Measurements from ENCODE around the gene B4GALT6. TPM values are rescaled to one million over a fixed set of nuclear protein-coding genes. Genes with fewer than 3 reads are reported as not detected.

The B4GALT6 gene
- total and polyA plus RNA-seq, 10 of the 15 experiments (the other 5 are each of a cell fraction or from before 2014, with no cell fraction given) = 11.9 to 47.4 (median 18.0) TPM

DNA sequence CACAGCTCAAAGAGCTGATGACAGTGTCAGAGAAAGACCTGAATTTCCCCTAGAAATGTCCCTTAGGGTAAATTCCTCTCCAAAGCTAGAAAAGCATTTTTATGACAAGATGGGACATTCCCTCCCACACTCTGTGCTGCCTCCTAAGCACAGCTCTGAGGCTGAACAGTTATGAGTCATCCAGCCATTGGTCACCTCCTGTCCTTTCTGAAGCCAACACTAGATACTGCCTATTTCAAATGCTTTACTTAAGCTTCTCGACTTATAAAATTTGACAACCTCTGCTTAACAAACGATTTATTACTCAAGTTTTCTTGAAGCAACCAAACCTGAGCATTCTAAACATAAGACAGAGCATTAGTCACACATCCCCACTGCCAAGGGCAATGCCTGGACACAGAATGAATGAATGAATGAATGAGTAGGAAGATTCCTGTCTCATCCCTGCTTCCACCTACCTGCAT is 35.4 kb downstream of the B4GALT6 start (continued):
- TF ChIP-seq, protein P1, sequence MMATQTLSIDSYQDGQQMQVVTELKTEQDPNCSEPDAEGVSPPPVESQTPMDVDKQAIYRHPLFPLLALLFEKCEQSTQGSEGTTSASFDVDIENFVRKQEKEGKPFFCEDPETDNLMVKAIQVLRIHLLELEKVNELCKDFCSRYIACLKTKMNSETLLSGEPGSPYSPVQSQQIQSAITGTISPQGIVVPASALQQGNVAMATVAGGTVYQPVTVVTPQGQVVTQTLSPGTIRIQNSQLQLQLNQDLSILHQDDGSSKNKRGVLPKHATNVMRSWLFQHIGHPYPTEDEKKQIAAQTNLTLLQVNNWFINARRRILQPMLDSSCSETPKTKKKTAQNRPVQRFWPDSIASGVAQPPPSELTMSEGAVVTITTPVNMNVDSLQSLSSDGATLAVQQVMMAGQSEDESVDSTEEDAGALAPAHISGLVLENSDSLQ (IDR thresholded peaks at IDR 0.05) = peak; percentile 24; the same call in 1 of the 2 replicates
- peak; percentile 80 for TF ChIP-seq BCL11A (IDR thresholded peaks at IDR 0.05; ENCODE audit: low read depth, low read length)
- TF ChIP-seq SMC3 (IDR thresholded peaks at IDR 0.05; ENCODE audit: borderline replicate concordance, low read length) = peak; percentile 3; the same call in 1 of the 2 replicates
- no peak for TF ChIP-seq SMAD1 (IDR thresholded peaks at IDR 0.05; ENCODE audit: low read depth, partially characterized antibody)
- no peak for TF ChIP-seq YBX1 (IDR thresholded peaks at IDR 0.05)
- TF ChIP-seq SREBF1 (IDR thresholded peaks at IDR 0.05; ENCODE audit: low read length) = no peak
- TF ChIP-seq, protein P2, sequence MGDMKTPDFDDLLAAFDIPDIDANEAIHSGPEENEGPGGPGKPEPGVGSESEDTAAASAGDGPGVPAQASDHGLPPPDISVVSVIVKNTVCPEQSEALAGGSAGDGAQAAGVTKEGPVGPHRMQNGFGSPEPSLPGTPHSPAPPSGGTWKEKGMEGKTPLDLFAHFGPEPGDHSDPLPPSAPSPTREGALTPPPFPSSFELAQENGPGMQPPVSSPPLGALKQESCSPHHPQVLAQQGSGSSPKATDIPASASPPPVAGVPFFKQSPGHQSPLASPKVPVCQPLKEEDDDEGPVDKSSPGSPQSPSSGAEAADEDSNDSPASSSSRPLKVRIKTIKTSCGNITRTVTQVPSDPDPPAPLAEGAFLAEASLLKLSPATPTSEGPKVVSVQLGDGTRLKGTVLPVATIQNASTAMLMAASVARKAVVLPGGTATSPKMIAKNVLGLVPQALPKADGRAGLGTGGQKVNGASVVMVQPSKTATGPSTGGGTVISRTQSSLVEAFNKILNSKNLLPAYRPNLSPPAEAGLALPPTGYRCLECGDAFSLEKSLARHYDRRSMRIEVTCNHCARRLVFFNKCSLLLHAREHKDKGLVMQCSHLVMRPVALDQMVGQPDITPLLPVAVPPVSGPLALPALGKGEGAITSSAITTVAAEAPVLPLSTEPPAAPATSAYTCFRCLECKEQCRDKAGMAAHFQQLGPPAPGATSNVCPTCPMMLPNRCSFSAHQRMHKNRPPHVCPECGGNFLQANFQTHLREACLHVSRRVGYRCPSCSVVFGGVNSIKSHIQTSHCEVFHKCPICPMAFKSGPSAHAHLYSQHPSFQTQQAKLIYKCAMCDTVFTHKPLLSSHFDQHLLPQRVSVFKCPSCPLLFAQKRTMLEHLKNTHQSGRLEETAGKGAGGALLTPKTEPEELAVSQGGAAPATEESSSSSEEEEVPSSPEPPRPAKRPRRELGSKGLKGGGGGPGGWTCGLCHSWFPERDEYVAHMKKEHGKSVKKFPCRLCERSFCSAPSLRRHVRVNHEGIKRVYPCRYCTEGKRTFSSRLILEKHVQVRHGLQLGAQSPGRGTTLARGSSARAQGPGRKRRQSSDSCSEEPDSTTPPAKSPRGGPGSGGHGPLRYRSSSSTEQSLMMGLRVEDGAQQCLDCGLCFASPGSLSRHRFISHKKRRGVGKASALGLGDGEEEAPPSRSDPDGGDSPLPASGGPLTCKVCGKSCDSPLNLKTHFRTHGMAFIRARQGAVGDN (IDR thresholded peaks at IDR 0.05) = peak; percentile 51; the same call in 1 of the 2 replicates
- TF ChIP-seq MTA3 (IDR thresholded peaks at IDR 0.05; ENCODE audit: borderline replicate concordance, low read length) = no peak
- peak; percentile 78; the same call in 1 of the 2 replicates for TF ChIP-seq JUND (IDR thresholded peaks at IDR 0.05; ENCODE audit: low read depth, low read length)
- TF ChIP-seq ZBED1 (IDR thresholded peaks at IDR 0.05; ENCODE audit: borderline replicate concordance) = peak; percentile 37; the same call in 1 of the 2 replicates
- TF ChIP-seq BACH1 (IDR thresholded peaks at IDR 0.05; ENCODE audit: borderline replicate concordance) = peak; percentile 86; the same call in 1 of the 2 replicates
- peak; percentile 82 for TF ChIP-seq RUNX3 (IDR thresholded peaks at IDR 0.05; ENCODE audit: low read length)
- TF ChIP-seq, protein P3, sequence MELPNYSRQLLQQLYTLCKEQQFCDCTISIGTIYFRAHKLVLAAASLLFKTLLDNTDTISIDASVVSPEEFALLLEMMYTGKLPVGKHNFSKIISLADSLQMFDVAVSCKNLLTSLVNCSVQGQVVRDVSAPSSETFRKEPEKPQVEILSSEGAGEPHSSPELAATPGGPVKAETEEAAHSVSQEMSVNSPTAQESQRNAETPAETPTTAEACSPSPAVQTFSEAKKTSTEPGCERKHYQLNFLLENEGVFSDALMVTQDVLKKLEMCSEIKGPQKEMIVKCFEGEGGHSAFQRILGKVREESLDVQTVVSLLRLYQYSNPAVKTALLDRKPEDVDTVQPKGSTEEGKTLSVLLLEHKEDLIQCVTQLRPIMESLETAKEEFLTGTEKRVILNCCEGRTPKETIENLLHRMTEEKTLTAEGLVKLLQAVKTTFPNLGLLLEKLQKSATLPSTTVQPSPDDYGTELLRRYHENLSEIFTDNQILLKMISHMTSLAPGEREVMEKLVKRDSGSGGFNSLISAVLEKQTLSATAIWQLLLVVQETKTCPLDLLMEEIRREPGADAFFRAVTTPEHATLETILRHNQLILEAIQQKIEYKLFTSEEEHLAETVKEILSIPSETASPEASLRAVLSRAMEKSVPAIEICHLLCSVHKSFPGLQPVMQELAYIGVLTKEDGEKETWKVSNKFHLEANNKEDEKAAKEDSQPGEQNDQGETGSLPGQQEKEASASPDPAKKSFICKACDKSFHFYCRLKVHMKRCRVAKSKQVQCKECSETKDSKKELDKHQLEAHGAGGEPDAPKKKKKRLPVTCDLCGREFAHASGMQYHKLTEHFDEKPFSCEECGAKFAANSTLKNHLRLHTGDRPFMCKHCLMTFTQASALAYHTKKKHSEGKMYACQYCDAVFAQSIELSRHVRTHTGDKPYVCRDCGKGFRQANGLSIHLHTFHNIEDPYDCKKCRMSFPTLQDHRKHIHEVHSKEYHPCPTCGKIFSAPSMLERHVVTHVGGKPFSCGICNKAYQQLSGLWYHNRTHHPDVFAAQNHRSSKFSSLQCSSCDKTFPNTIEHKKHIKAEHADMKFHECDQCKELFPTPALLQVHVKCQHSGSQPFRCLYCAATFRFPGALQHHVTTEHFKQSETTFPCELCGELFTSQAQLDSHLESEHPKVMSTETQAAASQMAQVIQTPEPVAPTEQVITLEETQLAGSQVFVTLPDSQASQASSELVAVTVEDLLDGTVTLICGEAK (IDR thresholded peaks at IDR 0.05; ENCODE audit: borderline replicate concordance) = no peak
- TF ChIP-seq, protein P4, sequence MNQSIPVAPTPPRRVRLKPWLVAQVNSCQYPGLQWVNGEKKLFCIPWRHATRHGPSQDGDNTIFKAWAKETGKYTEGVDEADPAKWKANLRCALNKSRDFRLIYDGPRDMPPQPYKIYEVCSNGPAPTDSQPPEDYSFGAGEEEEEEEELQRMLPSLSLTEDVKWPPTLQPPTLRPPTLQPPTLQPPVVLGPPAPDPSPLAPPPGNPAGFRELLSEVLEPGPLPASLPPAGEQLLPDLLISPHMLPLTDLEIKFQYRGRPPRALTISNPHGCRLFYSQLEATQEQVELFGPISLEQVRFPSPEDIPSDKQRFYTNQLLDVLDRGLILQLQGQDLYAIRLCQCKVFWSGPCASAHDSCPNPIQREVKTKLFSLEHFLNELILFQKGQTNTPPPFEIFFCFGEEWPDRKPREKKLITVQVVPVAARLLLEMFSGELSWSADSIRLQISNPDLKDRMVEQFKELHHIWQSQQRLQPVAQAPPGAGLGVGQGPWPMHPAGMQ (IDR thresholded peaks at IDR 0.05; ENCODE audit: borderline replicate concordance) = no peak
- no peak for TF ChIP-seq SUZ12 (IDR thresholded peaks at IDR 0.05; ENCODE audit: unreplicated experiment)
- TF ChIP-seq HDAC6 (IDR thresholded peaks at IDR 0.05; ENCODE audit: unreplicated experiment) = no peak
- no peak for TF ChIP-seq MYC (IDR thresholded peaks at IDR 0.05; ENCODE audit: insufficient read depth, insufficient read length, insufficient replicate concordance, low read length, severe bottlenecking)
- TF ChIP-seq NRF1 (conservative IDR thresholded peaks at IDR 0.05; ENCODE audit: low read depth, low read length) = no peak
- TF ChIP-seq ZZZ3 (IDR thresholded peaks at IDR 0.05; ENCODE audit: control insufficient read depth, insufficient read length, low read depth) = no peak
- no peak; the same call in 1 of the 2 replicates for TF ChIP-seq POLR2AphosphoS5 (IDR thresholded peaks at IDR 0.05; ENCODE audit: low read length)
- peak; percentile 58; the same call in 1 of the 2 replicates for TF ChIP-seq MXI1 (IDR thresholded peaks at IDR 0.05; ENCODE audit: low read depth, low read length)
